ENCODE results near the gene SLC4A1. TPM values are rescaled to one million over a fixed set of nuclear protein-coding genes. Genes with fewer than 3 reads are reported as not detected.

The SLC4A1 gene
- total RNA-seq, 1 experiment from 2014 or later, result 0.22 TPM

DNA sequence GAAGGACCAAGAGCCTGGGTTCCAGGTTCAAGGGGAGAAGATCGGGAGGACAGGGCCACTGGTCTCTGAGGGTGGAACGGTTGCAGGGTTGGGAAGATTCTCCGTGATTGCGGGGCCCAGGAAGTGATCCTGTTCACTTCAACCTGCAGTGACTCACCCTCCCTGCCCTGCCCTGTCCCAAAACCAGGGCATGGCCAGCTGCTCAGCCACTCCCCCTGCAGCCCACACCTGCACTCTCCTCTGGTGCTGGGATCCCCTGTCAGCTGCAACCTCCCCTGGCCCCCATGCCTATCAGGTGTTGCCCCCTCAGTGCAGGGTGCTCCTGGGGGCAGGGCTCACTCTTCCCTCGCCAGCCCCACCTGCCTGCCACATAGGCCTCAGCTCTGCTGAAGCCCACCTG, 41.5 kb upstream of the SLC4A1 start:
- H3K4me3 ChIP-seq (replicated peaks in 1 of 2; ENCODE audit: low read depth in 1 of 2, low read length in 2 of 2), result no peak overlapping the region
- DNase-seq (ENCODE audit: low read depth, low spot score) (no peak), ATAC-seq (0 out of 2 replicates have a peak, but pooled peaks have one; percentile 23)
- no TSS peak for BruUV-seq (replicated peaks)
- H2AFZ ChIP-seq (ENCODE audit: low read depth, low read length, poor library complexity, severe bottlenecking), result no peak overlapping the region
- no peaks in the 10 kb centered on the region for H3K27me3 ChIP-seq (ENCODE audit: insufficient read depth, low read length)
- peaks cover 3 to 31% of the 10 kb centered on the region in 2 experiments; a peak in 3 of 4 replicates for H3K4me1 ChIP-seq (ENCODE audit: control insufficient read depth in 1 of 2, insufficient read depth in 2 of 2, low read length in 2 of 2)
- H3K79me2 ChIP-seq (ENCODE audit: insufficient read depth, low read length), result no peaks in the 10 kb centered on the region
- POLR2A ChIA-PET, result no interaction called here
- H3K4me2 ChIP-seq (ENCODE audit: low read length), result peak overlapping the region; percentile 69
- no peak overlapping the region for H3K27ac ChIP-seq (ENCODE audit: low read depth, low read length)
- no peaks in the 10 kb centered on the region for H3K9me3 ChIP-seq (ENCODE audit: control insufficient read depth in 1 of 2, insufficient read depth in 1 of 2, low read depth in 1 of 2, low read length in 2 of 2)
- RAD21 ChIA-PET (ENCODE audit: low non-redundant PET in 1 of 2, low total read pairs in 2 of 2, uncharacterized antibody in 2 of 2, unreplicated experiment in 2 of 2), result no interaction called here
- no peaks in the 10 kb centered on the region for H4K20me1 ChIP-seq (ENCODE audit: insufficient read depth)
- H3K36me3 ChIP-seq (ENCODE audit: control insufficient read depth in 1 of 2, insufficient read depth in 2 of 2, low read length in 2 of 2), result no peaks in the 10 kb centered on the region
- TF ChIP-seq ELF1 (IDR thresholded peaks at IDR 0.05; ENCODE audit: borderline replicate concordance, low read depth) (no peak), SRF (IDR thresholded peaks at IDR 0.05; ENCODE audit: low read depth) (no peak), RAD21 (IDR thresholded peaks at IDR 0.05; ENCODE audit: low read depth) (0 out of 2 replicates have a peak, but pooled peaks have one; percentile 27), CBX3 (IDR thresholded peaks at IDR 0.05; ENCODE audit: low read depth) (no peak), EZH2 (IDR thresholded peaks at IDR 0.05) (no peak), JUND (IDR thresholded peaks at IDR 0.05) (no peak), ZNF274 (IDR thresholded peaks at IDR 0.05; ENCODE audit: low read depth, low read length) (no peak)
- TF ChIP-seq, protein P1, sequence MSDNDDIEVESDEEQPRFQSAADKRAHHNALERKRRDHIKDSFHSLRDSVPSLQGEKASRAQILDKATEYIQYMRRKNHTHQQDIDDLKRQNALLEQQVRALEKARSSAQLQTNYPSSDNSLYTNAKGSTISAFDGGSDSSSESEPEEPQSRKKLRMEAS (IDR thresholded peaks at IDR 0.05), result no peak
- H3K9me2 ChIP-seq (ENCODE audit: insufficient read depth), result no peaks in the 10 kb centered on the region
- intact Hi-C loops (cut with micrococcal nuclease), result loop anchor here (2.0 kb wide), 1 partner anchor 75 kb away; no protein-coding TSS in a partner anchor
- CTCF ChIA-PET, result no interaction called here
- no peak overlapping the region for H3K9ac ChIP-seq (ENCODE audit: low read length)

DNA sequence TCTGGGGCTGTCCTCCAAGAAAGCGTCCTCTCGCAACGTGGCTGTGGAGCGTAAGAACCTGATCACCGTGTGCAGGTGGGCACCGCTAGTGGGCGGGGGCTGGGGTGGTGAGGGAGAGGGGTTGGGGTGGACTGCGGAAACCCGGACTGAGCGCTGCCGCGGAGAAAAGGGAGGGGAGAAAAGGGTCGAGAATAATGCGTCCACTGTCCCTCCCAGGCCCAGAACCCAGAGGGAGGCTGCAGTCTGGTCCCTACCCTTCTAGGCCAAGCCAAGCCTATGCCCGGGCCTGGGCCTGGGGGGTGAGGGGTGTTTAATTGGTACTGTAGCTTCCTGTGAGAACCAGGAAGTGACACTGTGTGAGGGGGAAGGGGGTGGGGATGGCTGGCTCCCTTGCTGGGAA, 40.9 kb upstream of the SLC4A1 start:
- intact Hi-C loops (cut with micrococcal nuclease), result loop anchor here (2.0 kb wide), 1 partner anchor 74 kb away; no protein-coding TSS in a partner anchor
- POLR2A ChIA-PET, result no interaction called here
- peak overlapping the region; percentile 69 for H3K4me2 ChIP-seq (ENCODE audit: low read length)
- no peaks in the 10 kb centered on the region for H3K36me3 ChIP-seq (ENCODE audit: control insufficient read depth in 1 of 2, insufficient read depth in 2 of 2, low read length in 2 of 2)
- no peaks in the 10 kb centered on the region for H3K27me3 ChIP-seq (ENCODE audit: insufficient read depth, low read length)
- CTCF ChIA-PET, result interaction anchor here (1.0 kb wide), 2 partner anchors 9 to 12 kb away, joined by 3 read pairs; no protein-coding TSS in a partner anchor
- H3K27ac ChIP-seq (ENCODE audit: low read depth, low read length), result no peak overlapping the region
- H3K4me1 ChIP-seq (ENCODE audit: control insufficient read depth in 1 of 2, insufficient read depth in 2 of 2, low read length in 2 of 2), result peaks cover 3 to 28% of the 10 kb centered on the region in 2 experiments; a peak in 3 of 4 replicates
- no peak overlapping the region for H2AFZ ChIP-seq (ENCODE audit: low read depth, low read length, poor library complexity, severe bottlenecking)
- H3K9ac ChIP-seq (ENCODE audit: low read length), result no peak overlapping the region
- RAD21 ChIA-PET (ENCODE audit: low non-redundant PET in 1 of 2, low total read pairs in 2 of 2, uncharacterized antibody in 2 of 2, unreplicated experiment in 2 of 2), result no interaction called here
- TF ChIP-seq ZNF274 (IDR thresholded peaks at IDR 0.05; ENCODE audit: low read depth, low read length) (no peak), ZFX (IDR thresholded peaks at IDR 0.05) (no peak)
- H3K4me3 ChIP-seq (replicated peaks in 1 of 2; ENCODE audit: low read depth in 1 of 2, low read length in 2 of 2), result no peak overlapping the region
- DNase-seq (ENCODE audit: low read depth, low spot score) (no peak), ATAC-seq (no peak)
- H3K79me2 ChIP-seq (ENCODE audit: insufficient read depth, low read length), result no peaks in the 10 kb centered on the region
- no peaks in the 10 kb centered on the region for H3K9me2 ChIP-seq (ENCODE audit: insufficient read depth)
- H4K20me1 ChIP-seq (ENCODE audit: insufficient read depth), result no peaks in the 10 kb centered on the region
- no TSS peak for BruUV-seq (replicated peaks)
- no peaks in the 10 kb centered on the region for H3K9me3 ChIP-seq (ENCODE audit: control insufficient read depth in 1 of 2, insufficient read depth in 1 of 2, low read depth in 1 of 2, low read length in 2 of 2)
